Liver (tissue), 9 donors: ENCODE measurements around the gene CAT. TPM values are rescaled to one million over a fixed set of nuclear protein-coding genes. Genes with fewer than 3 reads are reported as not detected.
A peak's percentile ranks its signal among the peaks of the same experiment; 100 is the strongest.

Source experiments
- DNase-seq: peaks from one replicate; pipeline ENCODE4 v3.0.0-alpha.2; 2017; ENCODE audit warnings: low spot score
- H3K27ac ChIP-seq, 2 donors: one replicate each; pipeline ENCODE4 v1.7.0; 2013; ENCODE audit warnings: inconsistent platforms in 2 of 2, low read length in 2 of 2, control low read depth in 1 of 2, low read depth in 1 of 2, mild to moderate bottlenecking in 1 of 2
- H3K27me3 ChIP-seq, 4 donors: one replicate each; pipeline versions ENCODE4 v1.6.1 to v1.7.0; 2013; ENCODE audit warnings: low read length in 3 of 4, inconsistent platforms in 1 of 4, mild to moderate bottlenecking in 1 of 4, moderate library complexity in 1 of 4; ENCODE audit not compliant: control insufficient read depth in 4 of 4, insufficient read depth in 4 of 4
- H3K36me3 ChIP-seq, 4 donors: one replicate each; pipeline versions ENCODE4 v1.6.1 to v1.7.0; 2013; ENCODE audit warnings: low read length in 3 of 4, mild to moderate bottlenecking in 3 of 4, low read depth in 1 of 4, moderate library complexity in 1 of 4; ENCODE audit not compliant: control insufficient read depth in 4 of 4, insufficient read depth in 3 of 4
- H3K4me1 ChIP-seq, 4 donors: one replicate each; pipeline versions ENCODE4 v1.6.1 to v1.7.0; 2013; ENCODE audit warnings: low read length in 3 of 4, mild to moderate bottlenecking in 3 of 4, moderate library complexity in 1 of 4; ENCODE audit not compliant: control insufficient read depth in 4 of 4, insufficient read depth in 4 of 4
- H3K4me3 ChIP-seq, 3 donors: one replicate each; pipeline versions ENCODE4 v1.6.1 to v1.7.0; 2013; ENCODE audit warnings: low read length in 3 of 3, control low read depth in 1 of 3, low read depth in 1 of 3, mild to moderate bottlenecking in 1 of 3
- H3K9ac ChIP-seq, 2 donors: one replicate each; pipeline ENCODE4 v1.7.0; 2013; ENCODE audit warnings: low read length in 2 of 2, mild to moderate bottlenecking in 2 of 2, moderate library complexity in 2 of 2, control low read depth in 1 of 2, low read depth in 1 of 2
- H3K9me3 ChIP-seq, 4 donors: one replicate each; pipeline versions ENCODE4 v1.6.1 to v1.7.0; 2013; ENCODE audit warnings: low read length in 3 of 4; ENCODE audit not compliant: control insufficient read depth in 4 of 4
- ATF3 ChIP-seq: IDR thresholded peaks from 2 replicates; pipeline ENCODE4 v1.6.1; 2016; ENCODE audit warnings: antibody characterized with exemption
- CTCF ChIP-seq: fragments of 150-350 bp; IDR thresholded peaks from 2 replicates; pipeline ENCODE4 v1.5.1; 2017; ENCODE audit warnings: improper control_type of control experiment, low read depth, low read length; ENCODE audit not compliant: missing input control
- EGR1 ChIP-seq, 2 donors: IDR thresholded peaks; 2 replicates each; pipeline ENCODE4 v1.6.1; 2016 to 2018; ENCODE audit warnings: antibody characterized with exemption in 2 of 2, low read depth in 2 of 2
- FOXA1 ChIP-seq: IDR thresholded peaks from 2 replicates; pipeline ENCODE4 v1.6.1; 2016; ENCODE audit warnings: antibody characterized with exemption
- FOXA2 ChIP-seq: IDR thresholded peaks from 2 replicates; pipeline ENCODE4 v1.6.1; 2016; ENCODE audit warnings: antibody characterized with exemption
- GABPA ChIP-seq, 2 donors: IDR thresholded peaks in 1 of 2; conservative IDR thresholded peaks in 1 of 2; 2 replicates each; pipeline ENCODE4 v1.6.1; 2016; ENCODE audit warnings: antibody characterized with exemption in 2 of 2, mild to moderate bottlenecking in 1 of 2, moderate library complexity in 1 of 2
- HNF4A ChIP-seq, 2 donors: conservative IDR thresholded peaks; 2 replicates each; pipeline ENCODE4 v1.6.1; 2016; ENCODE audit warnings: antibody characterized with exemption in 2 of 2, mild to moderate bottlenecking in 2 of 2
- HNF4G ChIP-seq: IDR thresholded peaks from 2 replicates; pipeline ENCODE4 v1.6.1; 2016; ENCODE audit warnings: antibody characterized with exemption
- JUND ChIP-seq, 2 donors: IDR thresholded peaks; 2 replicates each; pipeline ENCODE4 v1.6.1; 2016; ENCODE audit warnings: antibody characterized with exemption in 2 of 2
- MAX ChIP-seq: IDR thresholded peaks from 2 replicates; pipeline ENCODE4 v1.6.1; 2016; ENCODE audit warnings: antibody characterized with exemption
- NR2F2 ChIP-seq: IDR thresholded peaks from 2 replicates; pipeline ENCODE4 v1.6.1; 2016; ENCODE audit warnings: antibody characterized with exemption
- RAD21 ChIP-seq, 2 donors: IDR thresholded peaks; 2 replicates each; pipeline ENCODE4 v1.6.1; 2016; ENCODE audit warnings: antibody characterized with exemption in 2 of 2, mild to moderate bottlenecking in 2 of 2
- REST ChIP-seq: IDR thresholded peaks from 2 replicates; pipeline ENCODE4 v1.6.1; 2016; ENCODE audit warnings: antibody characterized with exemption, mild to moderate bottlenecking
- RXRA ChIP-seq, 2 donors: IDR thresholded peaks; 2 replicates each; pipeline ENCODE4 v1.6.1; 2017 to 2018; ENCODE audit warnings: antibody characterized with exemption in 2 of 2, mild to moderate bottlenecking in 1 of 2
- SP1 ChIP-seq: IDR thresholded peaks from 2 replicates; pipeline ENCODE4 v1.6.1; 2018; ENCODE audit warnings: antibody characterized with exemption, mild to moderate bottlenecking
- TAF1 ChIP-seq: conservative IDR thresholded peaks from 2 replicates; pipeline ENCODE4 v1.6.1; 2016; ENCODE audit warnings: antibody characterized with exemption, mild to moderate bottlenecking
- YY1 ChIP-seq: IDR thresholded peaks from 2 replicates; pipeline ENCODE4 v1.6.1; 2016; ENCODE audit warnings: antibody characterized with exemption, mild to moderate bottlenecking
- ZBTB33 ChIP-seq: IDR thresholded peaks from 2 replicates; pipeline ENCODE4 v1.6.1; 2016; ENCODE audit warnings: antibody characterized with exemption
- WGBS: extraction: QIAGEN DNeasy Blood & Tissue Kit; methylation state at CpG from one replicate; pipeline ENCODE4 v1.1.7; 2013; 5-methylcytosine and 5-hydroxymethylcytosine counted together
- polyA plus RNA-seq, 2 donors: library from polyadenylated mRNA; stranded (reverse) in 1 of 2; unstranded in 1 of 2; fragments of 200-250 nt in 1 of 2; fragments of >200 nt in 1 of 2; fragmentation: Nextera tagmentation in 1 of 2; extraction: Ambion mirVana in 1 of 2; gene quantifications; one replicate each; pipeline versions ENCODE4 v1.2.1 to v1.2.3, GENCODE V29; 2013 to 2015
- total RNA-seq, 2 donors: library from RNA; depleted of rRNA; stranded (reverse); fragments of >200 nt; gene quantifications; one replicate each; pipeline ENCODE4 v1.2.3, GENCODE V29; 2014
- donor health status: healthy.
- donor health status: healthy.
- donor health status: healthy.
- donor health status: healthy.
- donor health status: healthy.

The CAT gene
- total and polyA plus RNA-seq, 4 donors = 270 to 620 (median 388) TPM

GRCh38 chr11:34501949-34502348, 63.2 kb downstream of the CAT start:
- no peaks in the 10 kb centered on the region for H3K27me3 ChIP-seq
- no peak for TF ChIP-seq YY1
- no peak for TF ChIP-seq HNF4G
- TF ChIP-seq EGR1 (IDR thresholded peaks at IDR 0.05; ENCODE audit: low read depth in 2 of 2) = no peak
- no peak for TF ChIP-seq JUND (IDR thresholded peaks at IDR 0.05)
- no peak for TF ChIP-seq CTCF
- TF ChIP-seq TAF1 = no peak
- no peak for TF ChIP-seq FOXA1
- no peak for TF ChIP-seq ZBTB33
- TF ChIP-seq REST = no peak
- no peak for TF ChIP-seq ATF3
- TF ChIP-seq GABPA (IDR thresholded peaks at IDR 0.05 in 1 of 2, conservative IDR thresholded peaks at IDR 0.05 in 1 of 2) = no peak
- TF ChIP-seq MAX = no peak
- no peak for TF ChIP-seq FOXA2
- no peak for TF ChIP-seq NR2F2
- TF ChIP-seq RAD21 (IDR thresholded peaks at IDR 0.05) = no peak
- TF ChIP-seq HNF4A (conservative IDR thresholded peaks at IDR 0.05) = no peak
- TF ChIP-seq SP1 = no peak
- TF ChIP-seq RXRA (IDR thresholded peaks at IDR 0.05) = no peak
- H3K9ac ChIP-seq = peak overlapping the region in 1 of 2 donors; percentile 44
- peak overlapping the region; percentile 58 to 71 for H3K27ac ChIP-seq
- H3K4me1 ChIP-seq = peaks cover 6 to 30% (median 25%) of the 10 kb centered on the region in 4 donors
- 15% methylated on average over 2 of the region's 2 CpGs for WGBS
- no peak for DNase-seq
- H3K4me3 ChIP-seq = no peak overlapping the region
- H3K9me3 ChIP-seq = no peaks in the 10 kb centered on the region
- no peaks in the 10 kb centered on the region for H3K36me3 ChIP-seq
